Central memory CD4-positive, alpha-beta T cell (primary cell): ENCODE results near the gene MEGF6.

ENCODE experiments used
- DNase-seq: peaks from one replicate; pipeline ENCODE4 v3.0.0; 2022

MEGF6 gene

DNA sequence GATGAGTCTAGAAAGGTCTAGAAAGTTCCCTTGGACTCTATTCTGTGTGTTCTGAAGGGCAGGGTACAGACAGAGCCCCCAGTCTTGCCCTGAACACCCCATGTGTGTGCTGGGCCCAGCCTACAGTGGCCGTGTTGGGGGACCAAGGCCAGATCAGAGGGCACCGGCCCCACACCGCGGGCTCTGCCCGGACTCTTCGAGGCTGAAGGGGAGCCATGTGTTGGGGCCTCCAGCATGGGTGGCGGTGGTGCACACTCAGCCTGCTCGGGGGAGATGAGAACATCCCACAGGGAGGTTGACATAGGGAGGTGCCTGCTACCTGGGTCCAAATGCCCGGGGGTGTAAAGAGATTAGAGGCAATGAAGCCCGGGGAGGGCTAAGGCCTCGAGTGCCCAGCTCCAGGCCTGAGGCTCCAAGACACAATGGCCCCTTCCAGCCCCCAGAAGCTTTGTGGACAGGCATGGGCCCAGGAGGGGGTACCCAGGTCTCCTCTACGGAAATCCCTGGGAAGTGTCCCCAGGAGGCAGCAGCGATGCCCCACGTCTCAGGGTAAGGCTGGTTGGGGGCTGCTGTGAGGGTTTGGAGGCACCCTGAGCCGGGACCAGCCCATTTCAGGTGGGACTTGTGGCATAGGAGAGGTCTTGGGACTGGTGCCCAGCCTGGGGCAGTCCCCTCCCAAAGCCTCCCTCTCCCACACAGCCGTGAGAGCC lies 144.8 kb downstream of the MEGF6 start:
- DNase-seq, result no peak

DNA sequence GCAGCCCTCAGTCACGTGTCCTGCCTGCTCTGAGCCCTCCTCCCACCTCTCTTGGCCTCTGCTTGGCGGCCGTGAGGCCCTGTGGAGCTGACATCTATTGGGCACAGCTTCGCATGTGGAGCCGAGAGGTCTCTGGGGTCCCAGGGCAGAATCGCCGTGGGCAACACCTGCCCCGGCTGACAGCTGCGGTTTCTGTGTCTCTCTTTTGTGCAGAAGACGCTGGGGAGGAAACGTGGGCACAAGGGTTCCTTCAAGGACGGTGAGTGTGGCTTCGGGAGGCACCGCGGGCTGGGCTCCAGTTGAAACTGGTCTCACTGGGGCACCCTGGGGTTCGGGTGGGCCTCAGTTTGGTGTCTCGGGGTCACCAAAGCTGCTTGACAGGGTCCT lies 145.4 kb downstream of the MEGF6 start:
- DNase-seq, result no peak

DNA sequence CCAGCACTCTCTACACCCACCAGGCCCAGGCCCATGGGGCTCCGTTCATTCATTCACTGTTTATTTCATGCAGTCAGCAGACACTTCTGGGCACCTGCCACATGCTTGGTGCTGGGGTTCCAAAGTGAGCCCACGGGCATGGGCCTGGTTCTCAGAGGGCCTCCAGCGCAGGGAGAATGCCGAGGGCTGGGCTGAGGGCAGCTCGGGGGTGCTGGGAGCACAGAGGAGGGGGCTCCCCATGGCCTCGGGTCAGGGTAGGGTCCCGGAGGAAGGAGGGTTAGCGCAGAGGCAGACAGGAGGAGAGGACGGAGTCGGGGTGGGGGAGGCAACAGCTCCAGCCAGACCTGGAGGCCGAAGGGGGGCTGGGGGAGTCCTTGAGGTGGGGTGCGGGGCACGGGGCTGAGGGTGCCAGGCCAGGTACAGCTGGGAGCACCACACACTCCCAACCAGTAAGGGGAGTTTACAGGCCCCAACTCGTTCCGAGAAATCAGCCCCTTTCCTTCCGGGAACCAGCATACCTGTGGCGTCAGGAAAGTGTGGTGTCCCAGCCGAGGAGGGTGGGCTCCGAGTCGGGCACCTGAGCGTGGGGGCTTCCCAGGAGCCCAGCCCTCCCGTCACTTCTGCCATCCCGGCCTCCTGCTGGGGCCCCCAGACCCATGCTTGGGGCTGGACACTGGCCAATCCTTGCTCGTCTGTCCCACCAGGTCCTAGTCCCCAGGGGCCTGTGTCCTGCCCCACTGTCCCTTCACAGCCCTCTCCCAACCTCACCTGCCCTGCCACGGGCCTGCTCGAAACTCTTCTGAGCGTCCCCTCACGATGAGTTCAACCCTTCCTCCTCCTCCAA lies 146.0 kb downstream of the MEGF6 start:
- no peak for DNase-seq

DNA sequence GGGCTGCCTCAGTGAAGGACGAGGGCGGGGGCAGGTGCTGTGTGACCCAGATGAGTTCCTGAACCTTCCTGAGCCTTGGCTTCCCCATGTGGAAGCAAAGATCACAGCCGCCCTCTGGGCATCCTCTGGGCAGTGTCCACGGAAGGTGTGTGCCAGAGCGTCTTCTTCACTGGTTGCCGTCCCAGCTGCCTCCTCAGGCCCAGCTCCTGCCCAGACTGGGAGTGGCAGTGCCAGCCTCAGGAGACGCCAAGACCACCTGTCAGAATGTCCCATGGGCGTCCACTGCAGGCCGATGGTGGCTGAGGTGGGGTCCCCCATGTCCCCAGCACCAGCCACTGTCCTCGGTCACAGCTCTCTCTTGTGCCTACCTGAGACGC lies 146.7 kb downstream of the MEGF6 start:
- DNase-seq, result no peak

DNA sequence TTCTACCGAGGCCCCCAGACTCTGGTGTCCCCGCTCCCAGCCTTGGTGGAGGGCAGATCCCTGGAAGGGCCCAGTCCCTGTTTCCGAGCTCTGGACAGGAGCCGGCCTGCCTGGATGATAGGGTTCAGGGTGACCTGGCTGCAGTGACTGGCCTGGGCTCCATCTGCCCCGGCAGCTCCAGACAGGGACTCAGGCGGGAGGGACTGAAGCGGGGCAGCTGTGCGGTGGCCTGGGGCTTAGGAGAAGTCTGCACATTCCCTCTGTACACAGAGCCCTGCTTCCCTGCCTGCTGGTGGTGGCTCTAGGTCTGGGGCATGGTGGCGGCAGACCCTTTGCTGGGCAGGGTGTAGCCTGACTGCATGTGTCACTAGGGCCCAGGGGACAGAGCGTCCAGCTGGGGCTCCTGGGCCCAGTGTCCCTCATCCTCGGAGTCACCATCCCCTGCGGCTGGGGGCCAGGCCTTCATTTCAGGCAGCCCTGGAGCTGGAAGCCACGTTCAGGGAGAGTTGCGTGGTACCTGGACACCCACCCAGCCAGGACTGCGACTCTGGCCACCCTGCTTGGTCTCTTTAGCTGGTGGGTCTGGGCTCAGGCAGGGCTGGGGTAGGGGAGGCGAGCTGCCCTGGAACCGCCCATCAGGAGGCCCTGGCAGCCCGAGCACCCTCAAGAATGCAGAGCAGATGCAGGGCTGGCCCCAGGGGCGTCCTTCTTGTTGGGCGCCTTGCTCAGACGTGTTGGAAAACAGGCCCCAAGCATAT lies 147.2 kb downstream of the MEGF6 start:
- no peak for DNase-seq

DNA sequence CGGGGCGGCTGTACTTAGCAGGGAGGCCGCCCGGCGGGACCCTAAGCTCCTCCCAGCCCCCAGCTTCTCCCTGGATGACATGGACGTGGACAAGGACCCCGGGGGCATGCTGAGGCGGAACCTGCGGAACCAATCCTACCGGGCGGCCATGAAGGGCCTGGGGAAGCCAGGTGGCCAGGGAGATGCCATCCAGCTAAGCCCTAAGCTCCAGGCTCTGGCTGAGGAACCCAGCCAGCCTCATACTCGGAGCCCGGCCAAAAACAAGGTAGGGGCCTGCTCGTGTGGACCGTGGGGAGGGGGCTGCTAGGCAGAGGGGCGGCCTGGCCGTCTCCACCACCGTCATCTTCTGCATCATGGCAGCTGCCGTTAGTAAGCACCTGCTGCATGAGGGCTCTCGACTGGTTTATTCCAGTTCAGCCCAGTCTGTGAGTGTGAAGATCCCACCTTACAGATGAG lies 147.9 kb downstream of the MEGF6 start:
- DNase-seq, result no peak

DNA sequence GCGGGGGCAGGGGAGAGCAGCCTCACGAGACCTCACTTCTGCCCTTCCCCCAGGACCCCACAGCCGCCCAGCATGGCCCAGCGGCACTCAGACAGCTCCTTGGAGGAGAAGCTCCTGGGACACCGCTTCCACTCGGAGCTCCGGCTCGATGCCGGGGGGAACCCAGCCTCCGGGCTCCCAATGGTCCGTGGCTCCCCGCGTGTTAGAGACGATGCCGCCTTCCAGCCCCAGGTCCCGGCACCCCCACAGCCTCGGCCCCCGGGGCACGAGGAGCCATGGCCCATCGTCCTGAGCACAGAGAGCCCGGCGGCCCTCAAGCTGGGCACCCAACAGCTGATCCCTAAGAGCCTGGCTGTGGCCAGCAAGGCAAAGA lies 148.3 kb downstream of the MEGF6 start:
- no peak for DNase-seq

DNA sequence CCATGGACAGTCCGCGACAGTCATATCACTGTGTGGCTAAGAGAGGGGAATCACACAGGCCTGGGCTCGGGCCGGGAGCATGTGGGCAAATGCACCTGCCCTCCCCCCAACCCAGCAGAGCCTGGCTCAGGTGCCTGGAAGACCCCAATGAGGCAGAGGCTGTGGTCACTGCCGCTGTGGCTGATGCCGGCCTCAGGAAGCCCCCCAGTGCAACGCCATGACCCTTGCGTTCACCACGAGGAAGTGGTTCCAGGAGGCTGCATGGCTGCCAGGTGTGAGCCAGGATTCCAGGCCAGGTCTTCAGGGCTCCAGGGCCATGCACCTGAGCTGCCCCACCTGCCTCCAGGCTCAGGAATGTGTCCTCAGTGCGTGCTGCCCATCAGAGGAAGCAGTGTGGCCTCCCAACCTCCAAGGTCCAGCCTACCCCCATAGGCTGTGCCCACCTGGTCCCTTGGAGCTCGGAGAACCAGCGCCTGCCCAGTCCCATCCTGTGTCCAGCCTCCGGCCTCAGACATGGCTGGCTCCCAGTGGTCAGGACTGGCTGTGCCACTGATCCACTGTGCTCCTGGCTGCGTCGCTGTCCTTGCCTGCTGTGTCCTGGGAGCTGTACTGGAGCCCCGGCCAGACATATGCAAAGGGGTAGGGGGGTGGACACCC lies 148.8 kb downstream of the MEGF6 start:
- no peak for DNase-seq

DNA sequence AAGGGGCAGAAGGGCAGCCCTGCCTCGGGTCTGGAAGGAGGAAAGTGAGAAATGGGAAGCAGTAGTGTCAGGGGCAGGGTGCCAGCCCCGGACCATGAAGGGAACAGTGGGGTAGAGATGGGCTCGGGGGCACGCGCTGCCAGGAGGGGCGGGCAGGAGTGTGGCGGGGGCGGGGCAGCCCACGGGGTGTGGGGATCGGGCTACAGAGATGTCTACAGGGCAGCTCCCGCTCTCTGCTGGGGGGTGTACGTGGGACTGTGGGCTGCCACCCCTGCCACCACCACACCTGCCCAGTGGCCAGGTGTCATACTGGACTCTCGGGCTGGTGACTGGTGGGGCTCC lies 149.4 kb downstream of the MEGF6 start:
- DNase-seq, result no peak

DNA sequence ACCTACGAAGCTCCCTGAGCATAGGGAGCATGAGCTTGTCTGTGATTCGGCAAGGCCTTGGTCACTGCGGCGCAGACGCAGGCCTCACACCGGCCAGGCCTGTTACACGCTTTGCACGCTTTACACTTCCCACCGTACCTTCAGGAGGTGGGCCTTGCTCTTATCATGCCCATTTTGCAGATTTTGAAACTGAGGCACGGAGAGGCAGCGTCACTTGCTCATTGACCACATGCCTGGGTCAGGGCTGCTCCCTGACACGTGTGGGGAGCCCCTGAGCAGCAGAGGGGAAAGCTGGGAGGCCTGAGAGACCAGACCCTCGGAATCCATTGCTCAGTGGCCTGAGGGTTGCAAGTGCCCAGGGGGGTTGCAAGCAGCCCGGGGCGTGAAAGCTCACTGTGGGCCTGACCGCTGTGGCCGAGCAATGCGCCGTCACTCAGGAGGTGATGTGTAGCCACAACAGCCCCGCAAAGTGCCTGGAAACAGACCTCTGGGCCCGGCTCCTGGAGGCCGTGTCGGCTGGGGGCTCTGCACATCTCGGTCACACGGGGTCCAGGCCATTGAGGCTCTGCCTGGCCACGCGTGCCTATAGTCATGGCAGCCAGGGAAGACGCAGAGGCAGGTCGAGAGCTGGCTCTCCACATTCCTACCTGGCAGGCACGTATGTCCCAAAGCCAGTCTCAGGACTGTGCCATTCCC lies 149.9 kb downstream of the MEGF6 start:
- no peak for DNase-seq

DNA sequence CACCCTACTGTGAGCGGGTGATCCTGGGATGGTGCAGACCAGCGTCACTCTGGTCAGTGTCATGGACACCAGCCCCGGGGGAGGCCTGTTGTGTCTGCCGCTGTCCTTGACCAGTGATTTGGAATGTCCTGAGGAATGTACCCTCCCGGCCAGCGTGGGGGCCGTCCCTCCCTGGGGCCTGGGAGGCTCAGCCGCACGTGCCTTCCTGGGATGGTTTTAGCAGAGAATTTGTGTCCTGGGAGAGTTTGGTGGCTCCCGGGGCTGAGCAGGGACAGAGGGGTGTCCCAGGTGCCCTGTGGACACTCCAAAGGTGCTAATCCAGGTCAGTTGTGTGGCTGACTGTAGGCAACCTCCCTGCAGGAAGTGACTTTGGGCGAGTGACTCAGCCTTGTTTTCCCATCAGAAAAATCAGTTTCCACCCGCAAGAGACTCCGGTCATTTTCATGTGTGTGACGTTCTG lies 150.6 kb downstream of the MEGF6 start:
- no peak for DNase-seq

DNA sequence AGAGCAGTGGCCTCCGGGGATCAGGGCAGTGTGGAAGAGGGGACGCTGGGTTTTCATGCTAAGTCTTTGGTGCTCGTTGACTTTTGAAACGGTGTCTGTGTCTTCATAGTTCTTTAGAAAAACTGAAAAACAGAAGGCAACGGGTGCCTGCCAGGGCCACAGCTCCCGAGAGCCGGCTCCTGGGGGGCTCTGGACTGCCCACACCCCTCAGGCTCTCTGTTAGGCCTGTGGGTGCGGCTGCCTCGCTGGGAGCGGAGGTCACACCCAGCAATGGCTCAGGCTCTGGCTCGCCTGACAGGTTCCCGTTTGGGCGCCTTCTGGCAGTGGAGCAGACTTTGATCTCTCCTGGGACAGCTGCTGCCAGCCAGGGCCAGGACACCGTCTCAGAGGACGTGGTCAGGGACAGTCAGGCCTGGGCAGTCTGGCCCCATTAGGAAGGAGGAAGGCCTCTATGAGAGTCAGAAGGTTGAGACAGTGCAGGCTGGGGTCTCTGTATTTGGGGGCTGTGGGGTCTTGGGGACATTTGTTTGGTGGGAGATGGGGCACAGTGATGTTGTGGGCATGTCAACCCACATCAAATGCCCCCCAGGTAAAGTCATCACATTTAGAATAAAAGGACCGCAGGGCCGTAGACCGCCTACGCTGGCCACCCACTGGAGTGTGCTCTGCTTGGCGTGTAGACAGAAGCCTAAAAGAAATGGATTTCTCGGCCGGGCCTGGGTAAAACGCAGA lies 151.2 kb downstream of the MEGF6 start:
- DNase-seq, result no peak

DNA sequence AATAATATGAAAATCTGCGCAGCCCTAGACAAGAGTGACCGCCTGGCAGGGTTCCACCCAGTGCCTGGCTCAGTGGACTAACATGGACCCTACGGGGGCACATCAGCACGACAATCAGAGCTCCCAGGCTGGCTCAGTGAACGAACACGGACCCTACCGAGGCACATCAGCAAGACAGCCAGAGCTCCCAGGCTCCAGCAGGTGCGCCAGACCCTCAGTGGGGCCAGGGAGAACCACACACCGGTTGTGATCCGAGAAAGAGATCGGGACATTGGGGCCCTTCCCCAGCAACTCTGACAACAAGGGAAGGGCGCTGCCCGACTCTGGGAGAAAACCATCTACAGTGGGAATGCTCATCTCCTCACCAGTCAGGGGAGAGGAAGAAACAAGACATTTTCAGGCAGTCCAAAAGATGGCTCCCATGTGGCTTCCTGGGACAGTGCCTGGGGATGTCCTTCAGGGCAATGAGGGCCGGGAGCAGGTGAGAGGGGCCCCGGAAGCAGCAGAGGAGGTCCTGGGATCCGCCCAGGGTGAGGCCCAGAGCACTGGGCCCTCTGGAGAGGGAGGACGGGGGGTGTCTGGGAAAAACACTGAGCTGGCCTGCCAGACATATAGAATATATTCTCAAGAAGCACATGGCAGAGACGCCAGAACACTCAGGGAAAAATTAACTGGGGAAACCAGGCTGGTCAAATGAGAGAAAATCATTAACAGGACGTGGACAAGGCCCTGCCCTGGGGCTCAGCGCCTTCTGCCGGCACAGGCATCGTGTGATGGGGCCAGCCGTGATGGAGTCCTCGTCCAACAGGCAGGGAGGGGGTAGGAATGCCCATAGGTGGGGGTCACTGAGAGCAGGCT lies 152.0 kb downstream of the MEGF6 start:
- no peak for DNase-seq

DNA sequence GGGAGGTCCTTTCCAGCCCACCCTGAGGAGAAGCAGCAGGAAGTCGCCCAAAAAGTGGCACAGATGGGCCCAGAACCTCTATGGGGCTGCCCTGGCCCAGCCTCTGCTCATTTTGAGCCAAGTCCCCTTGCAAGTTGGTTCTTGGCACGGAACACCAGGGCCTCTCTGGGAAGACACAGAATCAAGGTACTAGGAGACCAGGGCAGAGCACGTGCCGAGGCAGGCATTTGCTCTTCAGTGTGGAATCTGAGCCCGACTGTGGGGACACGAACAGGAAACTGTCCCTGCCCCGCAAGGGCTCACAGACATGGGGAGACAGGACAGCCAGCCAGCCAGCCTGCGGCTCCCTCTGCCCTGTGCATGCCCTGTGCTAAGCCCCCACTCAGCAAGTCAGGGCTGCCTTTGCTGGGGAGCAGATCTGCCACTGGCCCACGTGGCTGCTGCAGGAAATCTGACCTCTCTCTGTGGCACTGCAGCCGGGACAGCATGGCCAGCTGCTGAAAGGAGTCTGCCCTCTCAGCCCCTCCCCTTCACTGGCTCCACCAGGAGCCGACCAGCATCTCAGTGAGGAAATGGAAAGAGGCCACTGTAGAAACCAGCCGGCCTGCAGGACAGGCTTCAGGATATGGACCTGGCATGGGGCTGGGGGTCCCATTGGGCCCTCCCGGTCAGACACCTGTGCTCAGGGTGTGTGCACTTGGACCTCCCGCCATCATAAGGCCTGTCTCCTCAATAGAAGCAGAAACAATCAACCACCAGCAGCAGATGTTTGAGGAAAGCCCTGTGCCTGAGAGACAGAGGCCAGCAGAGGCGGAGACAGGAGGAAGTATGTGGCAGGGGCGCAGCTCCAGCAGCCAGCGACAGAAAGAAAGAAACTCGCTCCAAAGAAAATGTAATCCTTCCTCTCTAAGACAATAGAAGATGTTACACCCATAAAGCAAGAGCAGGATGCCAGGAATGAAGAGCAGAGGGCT lies 153.1 kb downstream of the MEGF6 start:
- no peak for DNase-seq

DNA sequence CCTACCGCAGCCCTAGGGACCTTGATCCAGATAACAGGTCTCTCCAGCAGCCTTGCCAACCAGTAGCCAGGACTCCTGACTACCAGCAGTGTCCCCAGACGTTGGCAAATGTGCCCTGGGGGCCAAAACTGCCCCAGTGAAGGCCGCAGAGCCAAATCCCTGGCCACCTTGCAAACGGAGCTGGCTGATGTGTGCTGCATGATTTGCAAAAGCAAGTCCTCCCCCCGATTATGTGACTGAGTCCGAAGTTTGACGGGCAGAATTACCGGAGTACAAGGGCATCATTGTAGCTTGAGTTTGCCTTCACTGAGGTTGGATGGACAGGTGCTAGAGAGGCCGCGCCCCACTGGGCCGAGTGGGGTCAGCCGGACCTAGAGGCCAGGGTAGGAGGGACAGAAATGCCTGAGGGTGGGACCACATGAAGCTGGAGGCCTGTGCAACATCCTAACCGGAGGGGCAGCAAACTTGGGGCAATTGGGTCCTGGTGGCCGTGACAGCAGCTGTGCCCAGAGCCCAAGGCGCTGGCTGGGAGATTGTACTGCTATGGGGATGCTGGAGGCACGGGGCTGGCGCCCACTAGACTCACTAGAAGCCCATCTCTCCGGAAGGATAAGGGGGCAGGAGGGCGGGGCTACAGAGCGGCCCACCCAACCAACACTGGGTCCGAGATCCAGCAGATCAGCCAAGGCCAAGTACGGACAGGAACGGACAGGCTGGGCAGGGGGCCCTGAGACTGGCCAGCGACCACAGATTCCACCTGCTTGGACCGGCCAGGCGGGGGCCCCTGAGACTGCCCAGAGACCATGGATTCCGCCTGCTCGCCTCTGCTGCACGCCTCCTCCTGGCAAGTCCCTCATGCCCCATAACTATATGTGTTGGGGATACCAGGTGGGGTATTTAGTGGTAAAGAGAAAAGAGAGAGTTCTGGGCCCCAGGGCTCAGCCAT lies 154.1 kb downstream of the MEGF6 start:
- no peak for DNase-seq

DNA sequence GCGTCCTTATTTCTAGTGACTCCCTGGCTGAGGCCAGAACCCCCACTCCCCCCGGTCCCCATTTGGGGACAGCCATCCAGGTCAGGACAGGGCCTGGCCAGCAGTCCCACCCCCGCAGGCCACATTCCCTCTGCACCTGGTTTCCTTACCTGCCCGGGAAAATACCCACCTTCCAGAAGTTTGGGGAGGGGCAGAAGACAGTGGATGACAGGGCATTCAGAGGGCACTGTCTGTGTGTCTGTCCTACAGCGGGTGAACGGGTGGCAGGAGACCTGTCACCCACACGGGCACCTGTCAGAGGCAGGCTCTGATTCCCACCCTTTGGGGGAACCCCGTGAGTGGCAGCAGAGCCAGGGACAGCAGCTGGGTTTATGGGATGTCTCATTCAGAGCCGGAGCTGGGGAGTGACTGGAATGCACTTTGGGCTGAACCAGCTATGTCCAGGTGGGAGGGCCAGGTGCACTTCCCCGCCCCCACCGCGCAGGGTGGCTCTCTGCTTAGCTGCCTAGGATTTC lies 154.8 kb downstream of the MEGF6 start:
- DNase-seq, result no peak

DNA sequence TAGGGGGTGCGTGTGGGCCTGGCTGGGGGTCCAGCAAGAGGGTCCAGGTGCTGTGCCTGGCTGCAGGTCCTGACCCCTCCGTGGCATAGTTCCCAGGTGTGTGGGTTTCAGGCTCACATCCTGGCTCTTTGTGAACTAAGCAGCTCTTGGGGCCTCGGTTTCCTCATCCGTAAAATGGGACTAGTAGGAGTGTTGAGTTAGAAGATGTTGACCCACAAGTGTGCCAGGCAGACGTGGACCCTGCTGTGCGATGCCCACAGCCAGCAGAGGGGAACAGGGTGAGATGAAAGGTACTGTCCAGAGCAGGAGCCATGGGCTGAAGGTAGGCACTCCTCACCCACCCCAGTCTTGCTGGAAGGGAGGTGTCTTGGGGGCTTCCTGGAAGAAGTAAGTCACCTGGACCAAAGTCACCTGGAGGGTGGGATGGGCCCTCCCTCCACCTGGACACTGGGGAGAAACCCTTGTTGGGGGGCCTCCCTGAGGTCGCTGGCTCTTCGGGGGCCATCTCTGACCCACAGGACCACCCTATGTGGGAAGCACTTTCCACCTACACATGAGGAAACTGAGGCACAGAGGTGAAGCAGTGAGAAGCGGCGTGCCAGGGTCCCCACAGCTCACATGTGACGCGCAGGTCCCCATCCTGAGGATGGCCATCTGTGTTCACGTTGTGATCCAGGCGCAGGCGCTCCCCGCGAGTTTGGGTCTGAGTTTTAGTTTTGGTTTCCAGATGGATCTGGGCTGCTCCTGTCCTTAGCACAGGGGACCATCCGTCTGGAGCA lies 155.4 kb downstream of the MEGF6 start:
- DNase-seq, result no peak
